ENCODE measurements around the gene DOCK9.

DNA sequence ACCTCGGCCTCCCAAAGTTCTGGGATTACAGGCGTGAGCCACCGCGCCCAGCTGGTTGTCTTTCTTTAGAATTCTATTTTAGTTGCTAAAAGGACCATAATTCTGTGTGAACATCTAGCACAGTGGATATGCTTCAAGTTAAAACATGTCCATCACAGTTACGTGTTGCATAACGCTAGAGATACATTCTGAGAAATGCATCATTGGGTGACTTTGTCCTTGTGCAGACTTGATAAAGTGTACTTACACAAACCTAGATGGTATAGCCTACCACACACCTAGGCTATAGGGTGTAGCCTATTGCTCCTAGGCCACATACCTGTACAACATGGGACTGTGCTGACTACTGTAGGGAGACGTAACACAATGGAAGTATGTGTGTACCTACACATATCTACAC, 35.4 kb downstream of the DOCK9 start:
- TF ChIP-seq CTCF (IDR thresholded peaks at IDR 0.05) (no peak), POLR2A (IDR thresholded peaks at IDR 0.05) (no peak), EP300 (IDR thresholded peaks at IDR 0.05) (no peak)

Data from ovary (tissue), 3 donors.